ENCODE data around the gene BCL2L12. TPM values are rescaled to one million over a fixed set of nuclear protein-coding genes. Genes with fewer than 3 reads are reported as not detected.

BCL2L12 gene
- total and polyA plus RNA-seq, 10 donors, result 7.8 to 36.7 (median 21.7) TPM

DNA sequence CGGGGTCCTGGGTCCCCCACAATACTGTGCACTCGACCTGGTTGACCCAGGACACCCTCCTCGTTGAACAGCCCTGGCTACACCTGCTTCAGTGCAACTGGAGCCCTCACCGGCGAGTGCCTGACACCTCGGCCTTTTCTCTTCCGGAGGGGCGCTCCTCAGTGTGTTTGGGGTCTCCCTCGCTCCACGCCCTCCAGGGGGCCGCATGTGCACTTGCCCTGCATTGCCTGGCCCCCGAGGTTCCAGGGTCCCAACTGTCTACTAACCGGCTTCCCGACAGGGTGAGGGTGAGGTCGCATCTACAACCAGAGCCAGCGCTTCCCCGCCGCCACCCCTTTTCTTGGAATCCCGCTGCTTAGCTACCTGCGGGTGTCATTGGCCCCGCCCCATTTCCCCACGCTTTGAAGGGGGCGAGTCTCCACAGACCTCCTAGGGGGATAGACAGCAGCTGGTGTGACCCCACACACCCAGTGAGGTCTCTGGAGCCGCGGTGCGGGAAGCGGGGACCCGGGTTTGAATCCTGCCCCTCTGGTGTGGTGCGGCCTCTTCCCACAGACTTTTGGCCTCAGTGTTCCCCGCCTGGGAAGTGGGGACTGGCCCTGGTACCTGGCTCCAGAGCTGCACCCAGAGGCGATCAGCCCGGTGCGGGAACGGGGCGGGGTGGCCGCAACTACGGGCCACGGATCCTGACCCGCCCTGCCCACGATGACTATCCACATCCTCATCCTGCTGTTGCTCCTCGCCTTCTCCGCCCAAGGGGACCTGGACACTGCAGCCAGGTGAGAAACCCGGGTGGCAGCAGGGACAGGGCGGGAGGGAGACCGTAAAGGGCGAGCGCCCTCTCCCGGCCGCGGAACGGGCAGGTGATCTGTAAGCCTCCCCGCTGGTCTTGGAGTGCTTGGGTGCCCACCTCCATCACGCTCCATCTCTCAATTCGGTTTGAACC is 23.7 kb downstream of the BCL2L12 start, which contains the start of gene ADM5:
Gene ADM5 (plus strand): TSS at position 462 of the 946 bp plus-strand sequence. CDS start 244 bp downstream, at position 706.
- peak; percentile 84 for DNase-seq
- Histone ChIP-seq H3K36me3 (peaks cover 4 to 47% (median 32%) of the 10 kb centered on the region in 6 donors), H3K27ac (peak within 1 kb of the TSS; percentile 35 to 83 (median 76)), H3K4me3 (peak within 1 kb of the TSS; percentile 29 to 72 (median 46)), H3K9me3 (no peaks in the 10 kb centered on the region), H3K27me3 (replicated peaks in 1 of 7) (peaks cover 0 to 41% (median 16%) of the 10 kb centered on the region in 7 donors), H3K4me1 (peaks cover 22 to 80% (median 49%) of the 10 kb centered on the region in 6 donors)
- TF ChIP-seq POLR2A (IDR thresholded peaks at IDR 0.05), result no peak
- TF ChIP-seq POLR2AphosphoS5 (IDR thresholded peaks at IDR 0.05), result peak; percentile 61 to 77 (median 64)
- TF ChIP-seq, protein P1, sequence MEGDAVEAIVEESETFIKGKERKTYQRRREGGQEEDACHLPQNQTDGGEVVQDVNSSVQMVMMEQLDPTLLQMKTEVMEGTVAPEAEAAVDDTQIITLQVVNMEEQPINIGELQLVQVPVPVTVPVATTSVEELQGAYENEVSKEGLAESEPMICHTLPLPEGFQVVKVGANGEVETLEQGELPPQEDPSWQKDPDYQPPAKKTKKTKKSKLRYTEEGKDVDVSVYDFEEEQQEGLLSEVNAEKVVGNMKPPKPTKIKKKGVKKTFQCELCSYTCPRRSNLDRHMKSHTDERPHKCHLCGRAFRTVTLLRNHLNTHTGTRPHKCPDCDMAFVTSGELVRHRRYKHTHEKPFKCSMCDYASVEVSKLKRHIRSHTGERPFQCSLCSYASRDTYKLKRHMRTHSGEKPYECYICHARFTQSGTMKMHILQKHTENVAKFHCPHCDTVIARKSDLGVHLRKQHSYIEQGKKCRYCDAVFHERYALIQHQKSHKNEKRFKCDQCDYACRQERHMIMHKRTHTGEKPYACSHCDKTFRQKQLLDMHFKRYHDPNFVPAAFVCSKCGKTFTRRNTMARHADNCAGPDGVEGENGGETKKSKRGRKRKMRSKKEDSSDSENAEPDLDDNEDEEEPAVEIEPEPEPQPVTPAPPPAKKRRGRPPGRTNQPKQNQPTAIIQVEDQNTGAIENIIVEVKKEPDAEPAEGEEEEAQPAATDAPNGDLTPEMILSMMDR (IDR thresholded peaks at IDR 0.05 in 8 of 11, conservative IDR thresholded peaks at IDR 0.05 in 3 of 11), result peak in 8 of 11 experiments; percentile 33 to 62 (median 54)
- intact Hi-C loops (cut with DNase I; ENCODE audit: low total_unique reads), result no loop called here
- 40 to 48% (median 46%) methylated on average over 44 to 54 of the region's 54 CpGs for WGBS, 5 donors

- no peak for DNase-seq
- 17 to 36% (median 24%) methylated on average over 22 to 39 of the region's 39 CpGs for WGBS, 5 donors
These were observed 24.4 kb downstream of the BCL2L12 start for GRCh38 chr19:49690079-49690655.

GRCh38 chr19:49690656-49691242 is 25.0 kb downstream of the BCL2L12 start, which contains the start of gene CPT1C:
CPT1C (plus strand) TSS chr19:49691116; CDS start chr19:49692253, 1,137 bp downstream.
- intact Hi-C loops (cut with DNase I; ENCODE audit: low total_unique reads), result no loop called here
- WGBS, 5 donors, result 5 to 10% (median 6%) methylated on average over 38 of the region's 38 CpGs
- peaks cover 22 to 67% (median 44%) of the 10 kb centered on the region in 6 donors for H3K4me1 ChIP-seq
- TF ChIP-seq, protein P1 (IDR thresholded peaks at IDR 0.05 in 8 of 11, conservative IDR thresholded peaks at IDR 0.05 in 3 of 11), result no peak
- peak in 2 of 3 donors; percentile 38 to 46 for TF ChIP-seq POLR2A (IDR thresholded peaks at IDR 0.05)
- TF ChIP-seq POLR2AphosphoS5 (IDR thresholded peaks at IDR 0.05), result peak; percentile 70 to 90 (median 86)
- H3K9me3 ChIP-seq, result no peaks in the 10 kb centered on the region
- H3K27me3 ChIP-seq (replicated peaks in 1 of 7), result peaks cover 0 to 41% (median 16%) of the 10 kb centered on the region in 7 donors
- peak within 1 kb of the TSS; percentile 15 to 83 (median 76) for H3K27ac ChIP-seq
- H3K4me3 ChIP-seq, result peak within 1 kb of the TSS; percentile 29 to 72 (median 46)
- peaks cover 0 to 34% (median 19%) of the 10 kb centered on the region in 6 donors for H3K36me3 ChIP-seq
- peak; percentile 83 for DNase-seq

More at GRCh38 chr19:49690079-49690655, 24.4 kb downstream of the BCL2L12 start:
- peaks cover 0 to 41% (median 16%) of the 10 kb centered on the region in 7 donors for H3K27me3 ChIP-seq (replicated peaks in 1 of 7)
- no peaks in the 10 kb centered on the region for H3K9me3 ChIP-seq
- H3K4me3 ChIP-seq, result peak overlapping the region; percentile 29 to 72 (median 46)
- intact Hi-C loops (cut with DNase I; ENCODE audit: low total_unique reads), result no loop called here
- TF ChIP-seq POLR2A (IDR thresholded peaks at IDR 0.05) (no peak), POLR2AphosphoS5 (IDR thresholded peaks at IDR 0.05) (peak in 2 of 3 donors; percentile 8 to 49)
- TF ChIP-seq, protein P1 (IDR thresholded peaks at IDR 0.05 in 8 of 11, conservative IDR thresholded peaks at IDR 0.05 in 3 of 11), result peak in 2 of 11 experiments; percentile 3 to 8
- H3K27ac ChIP-seq, result peak overlapping the region; percentile 15 to 83 (median 76)
- peaks cover 1 to 39% (median 25%) of the 10 kb centered on the region in 6 donors for H3K36me3 ChIP-seq
- H3K4me1 ChIP-seq, result peaks cover 22 to 73% (median 46%) of the 10 kb centered on the region in 6 donors

Measured in spleen (tissue), 11 donors.